GM18507 (cell line): ENCODE data around the gene CNTN4.
"Not testable (repeated sequence)": the region's sequence is repeated elsewhere in the genome, so short reads cannot be mapped to it uniquely, and the experiment has no call there.

Source experiments
- DNase-seq: peaks from one replicate; pipeline ENCODE4 v3.0.0; 2011; ENCODE audit warnings: low read depth; ENCODE audit not compliant: insufficient read length; ENCODE audit errors: extremely low spot score
- FAIRE-seq: peaks from 2 replicates; lab custom pipeline; 2011; peaks lifted over from hg19 to GRCh38; lab: Jason Lieb, UNC

CNTN4 gene

GRCh38 chr3:2484162-2485026 lies 385.7 kb downstream of the CNTN4 start:
- FAIRE-seq = no peak
- DNase-seq = no peak

GRCh38 chr3:2485027-2485375 lies 386.3 kb downstream of the CNTN4 start:
- no peak for FAIRE-seq

GRCh38 chr3:2495746-2496145 lies 397.1 kb downstream of the CNTN4 start:
- FAIRE-seq = no peak

More at GRCh38 chr3:2485027-2485375, 386.3 kb downstream of the CNTN4 start:
- no peak for DNase-seq

GRCh38 chr3:2504912-2505311 lies 406.2 kb downstream of the CNTN4 start:
- DNase-seq (no peak), FAIRE-seq (no peak)

More at GRCh38 chr3:2495746-2496145, 397.1 kb downstream of the CNTN4 start:
- DNase-seq = no peak

- FAIRE-seq (no peak), DNase-seq (no peak)
Observed at GRCh38 chr3:2506776-2507175, 408.1 kb downstream of the CNTN4 start.

GRCh38 chr3:2510591-2511145 lies 412.0 kb downstream of the CNTN4 start:
- FAIRE-seq (no peak), DNase-seq (no peak)

GRCh38 chr3:2511356-2511755 lies 412.7 kb downstream of the CNTN4 start:
- no peak for FAIRE-seq
- DNase-seq = no peak

- DNase-seq (no peak), FAIRE-seq (no peak)
Observed at GRCh38 chr3:2512881-2513280, 414.2 kb downstream of the CNTN4 start.

- no peak for DNase-seq
- no peak for FAIRE-seq
Observed at GRCh38 chr3:2513986-2514385, 415.3 kb downstream of the CNTN4 start.

GRCh38 chr3:2516762-2517441 lies 418.2 kb downstream of the CNTN4 start:
- no peak for FAIRE-seq
- DNase-seq = no peak

GRCh38 chr3:2517500-2518172 lies 419.0 kb downstream of the CNTN4 start:
- FAIRE-seq (no peak), DNase-seq (no peak)

GRCh38 chr3:2523281-2523836 lies 424.7 kb downstream of the CNTN4 start:
- FAIRE-seq (no peak), DNase-seq (no peak)

GRCh38 chr3:2525968-2526367 lies 427.3 kb downstream of the CNTN4 start:
- FAIRE-seq (no peak), DNase-seq (no peak)

- DNase-seq (no peak), FAIRE-seq (no peak)
Observed at GRCh38 chr3:2526926-2527325, 428.3 kb downstream of the CNTN4 start.

GRCh38 chr3:2527328-2527727 lies 428.7 kb downstream of the CNTN4 start:
- not testable (repeated sequence) for DNase-seq
- peak; percentile 39 for FAIRE-seq

GRCh38 chr3:2534767-2535166 lies 436.1 kb downstream of the CNTN4 start:
- DNase-seq, FAIRE-seq: not testable (repeated sequence)

- no peak for DNase-seq
- FAIRE-seq = no peak
Observed at GRCh38 chr3:2535206-2535605, 436.5 kb downstream of the CNTN4 start.

- no peak for DNase-seq
- FAIRE-seq = no peak
Observed at GRCh38 chr3:2536575-2536974, 437.9 kb downstream of the CNTN4 start.

- FAIRE-seq = no peak
- no peak for DNase-seq
Observed at GRCh38 chr3:2540115-2540514, 441.4 kb downstream of the CNTN4 start.

GRCh38 chr3:2543247-2543646 lies 444.6 kb downstream of the CNTN4 start:
- FAIRE-seq (no peak), DNase-seq (no peak)
